GM19043 (cell line): ENCODE results near the gene FOXO4.
"Not testable (repeated sequence)": the region's sequence is repeated elsewhere in the genome, so short reads cannot be mapped to it uniquely, and the experiment has no call there.

Source experiments
- ATAC-seq: cut with Tn5 transposase; IDR thresholded peaks from one replicate; pipeline ENCODE4 v1.9.1; 2021; ENCODE audit warnings: low read depth; ENCODE audit not compliant: unreplicated experiment

The FOXO4 gene

GRCh38 chrX:71095555-71095980 lies at the start of gene FOXO4:
Gene FOXO4, plus strand, starts transcription at chrX:71095851. Its CDS starts 678 bp downstream, at chrX:71096529.
- ATAC-seq, result peak; percentile 92

GRCh38 chrX:71047891-71048290 lies 47.8 kb upstream of the FOXO4 start:
- not testable (repeated sequence) for ATAC-seq

- ATAC-seq, result peak; percentile 23
Measured at GRCh38 chrX:71052721-71053120, 42.9 kb upstream of the FOXO4 start.

- ATAC-seq, result peak; percentile 98
Measured at GRCh38 chrX:71053217-71053621, 42.4 kb upstream of the FOXO4 start.

- ATAC-seq, result no peak
Measured at GRCh38 chrX:71056867-71057266, 38.8 kb upstream of the FOXO4 start.

GRCh38 chrX:71057848-71058530 lies 37.7 kb upstream of the FOXO4 start:
- ATAC-seq, result no peak

- no peak for ATAC-seq
Measured at GRCh38 chrX:71060127-71060526, 35.5 kb upstream of the FOXO4 start.

GRCh38 chrX:71067089-71067488 lies 28.6 kb upstream of the FOXO4 start:
- no peak for ATAC-seq

GRCh38 chrX:71067712-71068043 lies 28.0 kb upstream of the FOXO4 start:
- ATAC-seq, result no peak

GRCh38 chrX:71068044-71068918 lies 27.4 kb upstream of the FOXO4 start, which contains the start of gene SNX12:
Gene SNX12, minus strand, starts transcription at chrX:71068334. Its CDS starts 28 bp downstream, at chrX:71068306.
- peak; percentile 96 for ATAC-seq

- ATAC-seq, result no peak
Measured at GRCh38 chrX:71070531-71070930, 25.1 kb upstream of the FOXO4 start.

- ATAC-seq, result no peak
Measured at GRCh38 chrX:71081330-71082123, 14.1 kb upstream of the FOXO4 start.

GRCh38 chrX:71082124-71082647 lies 13.5 kb upstream of the FOXO4 start:
- ATAC-seq, result no peak

GRCh38 chrX:71082822-71083221 lies 12.8 kb upstream of the FOXO4 start:
- ATAC-seq, result no peak

- ATAC-seq, result no peak
Measured at GRCh38 chrX:71085900-71086299, 9.8 kb upstream of the FOXO4 start.

- ATAC-seq, result no peak
Measured at GRCh38 chrX:71091263-71091662, 4.4 kb upstream of the FOXO4 start.

GRCh38 chrX:71095033-71095432 lies 618 bp upstream of the FOXO4 start:
- no peak for ATAC-seq

GRCh38 chrX:71095981-71096759 lies 519 bp downstream of the FOXO4 start:
- peak; percentile 19 for ATAC-seq

- ATAC-seq, result no peak
Measured at GRCh38 chrX:71096760-71097032, 1.0 kb downstream of the FOXO4 start.

- no peak for ATAC-seq
Measured at GRCh38 chrX:71098302-71098701, 2.7 kb downstream of the FOXO4 start.
